ENCODE data around the gene RABGAP1L. TPM values are rescaled to one million over a fixed set of nuclear protein-coding genes. Genes with fewer than 3 reads are reported as not detected.

The RABGAP1L gene
- total RNA-seq, 4 donors from 2014 or later = 70.5 to 100 (median 92.6) TPM

GRCh38 chr1:174850726-174851125 is 691.4 kb downstream of the RABGAP1L start:
- intact Hi-C loops (cut with DNase I) = no loop called here
- Histone ChIP-seq H3K27ac (no peak overlapping the region), H3K4me3 (replicated peaks in 1 of 3) (no peak overlapping the region), H3K27me3 (no peaks in the 10 kb centered on the region), H3K36me3 (no peaks in the 10 kb centered on the region), H3K4me1 (peaks cover 0 to 3% of the 10 kb centered on the region in 2 donors), H3K9me3 (no peaks in the 10 kb centered on the region)
- WGBS, 2 donors = 38 to 48% methylated on average over 1 of the region's 1 CpG
- no peak for DNase-seq
- no peak for TF ChIP-seq CTCF (IDR thresholded peaks at IDR 0.05)
- TF ChIP-seq POLR2A (IDR thresholded peaks at IDR 0.05) = no peak

- no peak overlapping the region for H3K27ac ChIP-seq
- no peaks in the 10 kb centered on the region for H3K36me3 ChIP-seq
- no peaks in the 10 kb centered on the region for H3K27me3 ChIP-seq
- TF ChIP-seq CTCF (IDR thresholded peaks at IDR 0.05) = no peak
- TF ChIP-seq POLR2A (IDR thresholded peaks at IDR 0.05) = no peak
- H3K9me3 ChIP-seq = no peaks in the 10 kb centered on the region
- no peak for DNase-seq
- 76 to 96% methylated on average over 1 of the region's 1 CpG for WGBS, 2 donors
- no peak overlapping the region for H3K4me3 ChIP-seq (replicated peaks in 1 of 3)
- H3K4me1 ChIP-seq = peaks cover 0 to 3% of the 10 kb centered on the region in 2 donors
- intact Hi-C loops (cut with DNase I) = no loop called here
Measured at GRCh38 chr1:174858301-174858700, 699.0 kb downstream of the RABGAP1L start.

GRCh38 chr1:174870319-174870718 is 711.0 kb downstream of the RABGAP1L start:
- Histone ChIP-seq H3K36me3 (no peaks in the 10 kb centered on the region), H3K4me1 (no peaks in the 10 kb centered on the region), H3K4me3 (replicated peaks in 1 of 3) (no peak overlapping the region), H3K9me3 (no peaks in the 10 kb centered on the region), H3K27me3 (no peaks in the 10 kb centered on the region), H3K27ac (no peak overlapping the region)
- intact Hi-C loops (cut with DNase I) = no loop called here
- WGBS, 2 donors = 98% methylated on average over 1 of the region's 1 CpG
- no peak for TF ChIP-seq POLR2A (IDR thresholded peaks at IDR 0.05)
- no peak for TF ChIP-seq CTCF (IDR thresholded peaks at IDR 0.05)
- no peak for DNase-seq

GRCh38 chr1:174871886-174872285 is 712.6 kb downstream of the RABGAP1L start:
- no peak for DNase-seq
- intact Hi-C loops (cut with DNase I) = no loop called here
- Histone ChIP-seq H3K27me3 (no peaks in the 10 kb centered on the region), H3K4me3 (replicated peaks in 1 of 3) (no peak overlapping the region), H3K27ac (no peak overlapping the region), H3K4me1 (no peaks in the 10 kb centered on the region), H3K9me3 (no peaks in the 10 kb centered on the region), H3K36me3 (no peaks in the 10 kb centered on the region)
- TF ChIP-seq CTCF (IDR thresholded peaks at IDR 0.05) (no peak), POLR2A (IDR thresholded peaks at IDR 0.05) (no peak)
- 63 to 67% methylated on average over 2 of the region's 2 CpGs for WGBS, 2 donors

GRCh38 chr1:174872615-174873058 is 713.3 kb downstream of the RABGAP1L start:
- WGBS, 2 donors = 95 to 97% methylated on average over 2 of the region's 2 CpGs

More at GRCh38 chr1:174872615-174873058, 713.3 kb downstream of the RABGAP1L start:
- no peaks in the 10 kb centered on the region for H3K4me1 ChIP-seq
- no peaks in the 10 kb centered on the region for H3K9me3 ChIP-seq
- H3K4me3 ChIP-seq (replicated peaks in 1 of 3) = no peak overlapping the region
- TF ChIP-seq CTCF (IDR thresholded peaks at IDR 0.05) (no peak), POLR2A (IDR thresholded peaks at IDR 0.05) (no peak)
- no peak for DNase-seq
- H3K27me3 ChIP-seq = no peaks in the 10 kb centered on the region
- intact Hi-C loops (cut with DNase I) = no loop called here
- no peak overlapping the region for H3K27ac ChIP-seq
- H3K36me3 ChIP-seq = no peaks in the 10 kb centered on the region

Data from thyroid gland (tissue), 4 donors.